NCI-H526 treated with DMSO at 0.1 percent for 48 hours (cell line): ENCODE data around the gene NDUFS2.

Experiments
- DNase-seq: peaks from one replicate; lab custom pipeline; 2025; lab: John Stamatoyannopoulos, UW

NDUFS2 gene

GRCh38 chr1:161196111-161196510 is 6.1 kb upstream of the NDUFS2 start:
- no peak for DNase-seq

GRCh38 chr1:161196521-161197451 is 5.4 kb upstream of the NDUFS2 start:
- no peak for DNase-seq

- no peak for DNase-seq
Measured at GRCh38 chr1:161197560-161198193, 4.5 kb upstream of the NDUFS2 start.

GRCh38 chr1:161198194-161198896 is 3.8 kb upstream of the NDUFS2 start:
- DNase-seq = peak; percentile 82

GRCh38 chr1:161198897-161199431 is 3.2 kb upstream of the NDUFS2 start, which contains the start of gene ADAMTS4:
TSS of gene ADAMTS4 (minus strand) at chr1:161199054. CDS start at chr1:161198627, 427 bp downstream.
- peak; percentile 59 for DNase-seq

- DNase-seq = peak; percentile 47
Measured at GRCh38 chr1:161199506-161200139, 2.5 kb upstream of the NDUFS2 start.

GRCh38 chr1:161200421-161200991 is 1.7 kb upstream of the NDUFS2 start:
- DNase-seq = no peak

- DNase-seq = no peak
Measured at GRCh38 chr1:161200992-161201835, 953 bp upstream of the NDUFS2 start.

- DNase-seq = no peak
Measured at GRCh38 chr1:161206411-161207140, 4.4 kb downstream of the NDUFS2 start.

GRCh38 chr1:161207173-161207572 is 5.0 kb downstream of the NDUFS2 start:
- DNase-seq = no peak

- DNase-seq = peak; percentile 78
Measured at GRCh38 chr1:161209790-161210409, 7.7 kb downstream of the NDUFS2 start.

- no peak for DNase-seq
Measured at GRCh38 chr1:161214369-161214768, 12.2 kb downstream of the NDUFS2 start.

GRCh38 chr1:161215076-161215475 is 12.9 kb downstream of the NDUFS2 start, which contains the start of gene FCER1G:
TSS of gene FCER1G (plus strand) at chr1:161215295. CDS start at chr1:161215322, 27 bp downstream.
- DNase-seq = no peak

GRCh38 chr1:161216945-161217712 is 15.0 kb downstream of the NDUFS2 start:
- no peak for DNase-seq

- DNase-seq = no peak
Measured at GRCh38 chr1:161217831-161218230, 15.7 kb downstream of the NDUFS2 start.

- no peak for DNase-seq
Measured at GRCh38 chr1:161218301-161219077, 16.3 kb downstream of the NDUFS2 start.

- no peak for DNase-seq
Measured at GRCh38 chr1:161219078-161219892, 17.1 kb downstream of the NDUFS2 start.
